CD8-positive, alpha-beta memory T cell (primary cell): ENCODE results near the gene SLC35E4. TPM values are rescaled to one million over a fixed set of nuclear protein-coding genes. Genes with fewer than 3 reads are reported as not detected.

Source experiments
- CTCF ChIA-PET: fragments of 350-600 bp; sonication (Branson Sonifier 250); formaldehyde crosslinking; loops from one replicate; lab custom pipeline; 2021; ENCODE audit warnings: antibody characterized with exemption; lab: Charles Lee
- POLR2A ChIA-PET: fragments of 350-600 bp; sonication (Branson Sonifier 250); formaldehyde crosslinking; loops from one replicate; lab custom pipeline; 2021; ENCODE audit warnings: antibody characterized with exemption; lab: Charles Lee
- DNase-seq, 5 donors: peaks; one replicate each; pipeline versions ENCODE4 v3.0.0 to v3.0.0-alpha.2; 2020 to 2022; ENCODE audit warnings: mixed read lengths in 1 of 5
- H3K27ac ChIP-seq: one replicate; pipeline ENCODE4 v1.7.0; 2013; ENCODE audit warnings: low read depth, mild to moderate bottlenecking, low read length, moderate library complexity
- H3K27me3 ChIP-seq: 2 replicates; pipeline ENCODE4 v1.7.0; 2013; ENCODE audit warnings: low read length, mild to moderate bottlenecking; ENCODE audit not compliant: insufficient read depth, poor library complexity, severe bottlenecking
- H3K36me3 ChIP-seq: 2 replicates; pipeline ENCODE4 v1.7.0; 2013; ENCODE audit warnings: mild to moderate bottlenecking, low read length, moderate library complexity; ENCODE audit not compliant: insufficient read depth
- H3K4me1 ChIP-seq: 2 replicates; pipeline ENCODE4 v1.7.0; 2013; ENCODE audit warnings: mild to moderate bottlenecking, low read length, moderate library complexity; ENCODE audit not compliant: insufficient read depth
- H3K4me3 ChIP-seq: 2 replicates; pipeline ENCODE4 v1.7.0; 2013; ENCODE audit warnings: mild to moderate bottlenecking, low read length
- H3K9me3 ChIP-seq: 2 replicates; pipeline ENCODE4 v1.7.0; 2013; ENCODE audit warnings: mild to moderate bottlenecking, low read length
- H3K27ac Mint-ChIP-seq, 8 donors: one replicate each; pipeline ENCODE4 v1.8.0; 2020 to 2021; ENCODE audit warnings: mixed read lengths in 8 of 8, mild to moderate bottlenecking in 6 of 8, inconsistent platforms in 3 of 8, moderate library complexity in 3 of 8
- H3K27me3 Mint-ChIP-seq, 2 donors: one replicate each; pipeline ENCODE4 v1.8.0; 2020 to 2021; ENCODE audit warnings: mixed read lengths in 2 of 2, mild to moderate bottlenecking in 1 of 2, moderate library complexity in 1 of 2
- H3K36me3 Mint-ChIP-seq, 3 donors: one replicate each; pipeline ENCODE4 v1.8.0; 2020 to 2021; ENCODE audit warnings: mixed read lengths in 3 of 3, inconsistent platforms in 1 of 3, mild to moderate bottlenecking in 1 of 3
- H3K4me1 Mint-ChIP-seq, 3 donors: one replicate each; pipeline ENCODE4 v1.8.0; 2020 to 2021; ENCODE audit warnings: mixed read lengths in 3 of 3, inconsistent platforms in 1 of 3, mild to moderate bottlenecking in 1 of 3
- H3K4me3 Mint-ChIP-seq, 7 donors: one replicate each; pipeline ENCODE4 v1.8.0; 2020 to 2021; ENCODE audit warnings: mixed read lengths in 7 of 7, mild to moderate bottlenecking in 6 of 7, moderate library complexity in 4 of 7, inconsistent platforms in 2 of 7
- H3K9me3 Mint-ChIP-seq, 5 donors: one replicate each; pipeline ENCODE4 v1.8.0; 2020 to 2022; ENCODE audit warnings: mixed read lengths in 5 of 5, mild to moderate bottlenecking in 3 of 5, moderate library complexity in 2 of 5, inconsistent platforms in 1 of 5
- polyA plus RNA-seq: library from polyadenylated mRNA; unstranded; fragments of 300-500 nt; fragmentation: Illumina TruSeq; gene quantifications from one replicate; pipeline ENCODE4 v1.2.3, GENCODE V29; 2021
- total RNA-seq, 2 experiments: library from RNA; stranded (reverse); gene quantifications; one replicate each; pipeline ENCODE4 v1.2.3, GENCODE V29; 2021

The SLC35E4 gene
- total and polyA plus RNA-seq, 3 experiments from 2014 or later = 3.3 to 8.4 (median 7.1) TPM

GRCh38 chr22:30694640-30695350, 59.2 kb downstream of the SLC35E4 start, which contains the start of gene OSBP2:
OSBP2 (plus strand) TSS chr22:30694874; CDS start chr22:30694910, 36 bp downstream.
- CTCF ChIA-PET = interaction anchor here (0.8 kb wide), 1 partner anchor 61 kb away, joined by 3 read pairs; no protein-coding TSS in a partner anchor
- peak within 1 kb of the TSS; percentile 69 for H3K4me3 ChIP-seq
- no peaks in the 10 kb centered on the region for H3K36me3 Mint-ChIP-seq
- peaks cover 8 to 15% of the 10 kb centered on the region in 2 donors for H3K27me3 Mint-ChIP-seq
- POLR2A ChIA-PET = interaction anchor here (1.3 kb wide), 1 partner anchor 60 kb away, joined by 8 read pairs; no protein-coding TSS in a partner anchor
- no peaks in the 10 kb centered on the region for H3K27me3 ChIP-seq
- peak within 1 kb of the TSS; percentile 57 to 92 (median 83) for H3K27ac Mint-ChIP-seq
- H3K4me3 Mint-ChIP-seq = peak within 1 kb of the TSS; percentile 90 to 97 (median 93)
- no peaks in the 10 kb centered on the region for H3K36me3 ChIP-seq
- no peaks in the 10 kb centered on the region for H3K9me3 Mint-ChIP-seq
- no peaks in the 10 kb centered on the region for H3K9me3 ChIP-seq
- peaks cover 11 to 17% (median 14%) of the 10 kb centered on the region in 3 donors for H3K4me1 Mint-ChIP-seq
- peak within 1 kb of the TSS; percentile 24 for H3K27ac ChIP-seq
- no peaks in the 10 kb centered on the region for H3K4me1 ChIP-seq
- DNase-seq = peak in 4 of 5 donors; percentile 4 to 50 (median 12)

- Mint-ChIP-seq H3K4me1 (peaks cover 11 to 17% (median 14%) of the 10 kb centered on the region in 3 donors), H3K27ac (peak overlapping the region in 5 of 8 donors; percentile 51 to 85 (median 77)), H3K4me3 (peak overlapping the region; percentile 66 to 89 (median 80)), H3K27me3 (peaks cover 8 to 15% of the 10 kb centered on the region in 2 donors), H3K9me3 (no peaks in the 10 kb centered on the region), H3K36me3 (no peaks in the 10 kb centered on the region)
- H3K9me3 ChIP-seq = no peaks in the 10 kb centered on the region
- ChIA-PET CTCF (interaction anchor here (0.8 kb wide), 1 partner anchor 61 kb away, joined by 3 read pairs; no protein-coding TSS in a partner anchor), POLR2A (no interaction called here)
- no peaks in the 10 kb centered on the region for H3K27me3 ChIP-seq
- no peak for DNase-seq
- no peak overlapping the region for H3K4me3 ChIP-seq
- H3K36me3 ChIP-seq = no peaks in the 10 kb centered on the region
- no peaks in the 10 kb centered on the region for H3K4me1 ChIP-seq
- H3K27ac ChIP-seq = no peak overlapping the region
Measured at GRCh38 chr22:30695351-30695851, 59.8 kb downstream of the SLC35E4 start.

GRCh38 chr22:30695871-30696655, 60.5 kb downstream of the SLC35E4 start:
- Mint-ChIP-seq H3K27me3 (peaks cover 8 to 14% of the 10 kb centered on the region in 2 donors), H3K4me3 (peak overlapping the region; percentile 66 to 89 (median 80)), H3K4me1 (peaks cover 11 to 17% (median 14%) of the 10 kb centered on the region in 3 donors), H3K9me3 (no peaks in the 10 kb centered on the region), H3K36me3 (no peaks in the 10 kb centered on the region), H3K27ac (peak overlapping the region in 7 of 8 donors; percentile 8 to 85 (median 56))
- ChIA-PET CTCF (interaction anchor here (0.8 kb wide), 1 partner anchor 62 kb away, joined by 3 read pairs; no protein-coding TSS in a partner anchor), POLR2A (no interaction called here)
- H3K4me1 ChIP-seq = no peaks in the 10 kb centered on the region
- H3K27me3 ChIP-seq = no peaks in the 10 kb centered on the region
- H3K9me3 ChIP-seq = no peaks in the 10 kb centered on the region
- H3K4me3 ChIP-seq = no peak overlapping the region
- H3K36me3 ChIP-seq = no peaks in the 10 kb centered on the region
- H3K27ac ChIP-seq = no peak overlapping the region
- DNase-seq = no peak

Other genes with a start within 250 kb of the SLC35E4 start
- gene RNF215, start 248.4 kb upstream of the SLC35E4 start, total RNA-seq = 1 to 10 TPM; 6.3 to 7.9 TPM
- gene RNF215, start 248.4 kb upstream of the SLC35E4 start, polyA plus RNA-seq = 0.22 TPM
- 1 to 10 TPM; 4.4 to 4.9 TPM for gene SEC14L2, start 238.8 kb upstream of the SLC35E4 start, total RNA-seq
- gene SEC14L2, start 238.8 kb upstream of the SLC35E4 start, polyA plus RNA-seq = 4.6 TPM
- gene MTFP1, start 210.0 kb upstream of the SLC35E4 start, total RNA-seq = 100 to 1,000 TPM; 104 to 110 TPM
- gene MTFP1, start 210.0 kb upstream of the SLC35E4 start, polyA plus RNA-seq = 43.1 TPM
- not detected for gene SEC14L3, start 163.8 kb upstream of the SLC35E4 start, total RNA-seq
- gene SEC14L3, start 163.8 kb upstream of the SLC35E4 start, polyA plus RNA-seq = not detected
- not detected for gene SEC14L4, start 130.1 kb upstream of the SLC35E4 start, total RNA-seq
- not detected for gene SEC14L4, start 130.1 kb upstream of the SLC35E4 start, polyA plus RNA-seq
- gene SEC14L6, start 89.0 kb upstream of the SLC35E4 start, total RNA-seq = not detected
- gene SEC14L6, start 89.0 kb upstream of the SLC35E4 start, polyA plus RNA-seq = 0.18 TPM
- gene GAL3ST1, start 61.1 kb upstream of the SLC35E4 start, total RNA-seq = under 1 TPM; 0.13 to 0.31 TPM
- 0.13 TPM for gene GAL3ST1, start 61.1 kb upstream of the SLC35E4 start, polyA plus RNA-seq
- 100 to 1,000 TPM; 186 to 187 TPM for gene PES1, start 43.9 kb upstream of the SLC35E4 start, total RNA-seq
- gene PES1, start 43.9 kb upstream of the SLC35E4 start, polyA plus RNA-seq = 46.5 TPM
- gene TCN2, start 28.6 kb upstream of the SLC35E4 start, total RNA-seq = under 1 TPM; 0.11 to 0.28 TPM
- 0.63 TPM for gene TCN2, start 28.6 kb upstream of the SLC35E4 start, polyA plus RNA-seq
- gene DUSP18, start 32.1 kb downstream of the SLC35E4 start, total RNA-seq = 10 to 100 TPM; 11.4 to 12.5 TPM
- 12.3 TPM for gene DUSP18, start 32.1 kb downstream of the SLC35E4 start, polyA plus RNA-seq
- under 1 TPM; 0.66 to 0.74 TPM for gene OSBP2, start 59.1 kb downstream of the SLC35E4 start, total RNA-seq
- 0.74 TPM for gene OSBP2, start 59.1 kb downstream of the SLC35E4 start, polyA plus RNA-seq